ENCODE data around the gene PRR20E. TPM values are rescaled to one million over a fixed set of nuclear protein-coding genes. Genes with fewer than 3 reads are reported as not detected.
"Not testable (repeated sequence)": the region's sequence is repeated elsewhere in the genome, so short reads cannot be mapped to it uniquely, and the experiment has no call there.

The PRR20E gene
- total RNA-seq (2011; cell fraction: chromatin; rRNA removed; ENCODE audit: low replicate concordance) = not detected in 2 replicates
- not detected in 2 replicates for total RNA-seq (2011; cell fraction: nucleolus; rRNA removed)
- total RNA-seq (2011; cell fraction: nucleoplasm; rRNA removed) = not detected in 2 replicates
- total RNA-seq (2014; rRNA removed) (not detected in 2 replicates), total RNA-seq (2014; rRNA removed; fragmentation: Illumina TruSeq; extraction: Trizol) (not detected in 2 replicates), total RNA-seq (2015; rRNA removed; fragmentation: Illumina TruSeq; extraction: Trizol) (not detected in 2 replicates), total RNA-seq (2021) (not detected in 2 replicates), polyA plus RNA-seq (2011; rRNA removed) (not detected in 2 replicates), polyA plus RNA-seq (2014; fragmentation: Illumina TruSeq; extraction: Trizol) (not detected in 2 replicates), polyA plus RNA-seq (2014; fragmentation: Nextera tagmentation; extraction: Ambion mirVana) (not detected), polyA plus RNA-seq (2014; rRNA removed) (not detected in 2 replicates), polyA minus RNA-seq (2011; rRNA and poly(A)+ RNA removed) (not detected in 2 replicates), Bru-seq, nascent RNA (not detected), BruChase-seq, experiment 1, labeled RNA remaining after a 2-hour chase (not detected), BruChase-seq, experiment 2, labeled RNA remaining after a 6-hour chase (not detected)
- polyA plus RNA-seq (2011; cell fraction: cytosol; rRNA removed) = not detected in 2 replicates
- not detected in 2 replicates for polyA plus RNA-seq (2011; cell fraction: nucleus; rRNA removed)
- not detected in 2 replicates for polyA plus RNA-seq (2012)
- polyA minus RNA-seq (2011; cell fraction: cytosol; rRNA and poly(A)+ RNA removed) = not detected in 2 replicates
- not detected in 2 replicates for polyA minus RNA-seq (2011; cell fraction: nucleus; rRNA and poly(A)+ RNA removed)
- long read RNA-seq, experiment 1 = 0 reads
- long read RNA-seq, experiment 2 = 0 reads
- long read RNA-seq, experiment 3 = 0 reads

DNA sequence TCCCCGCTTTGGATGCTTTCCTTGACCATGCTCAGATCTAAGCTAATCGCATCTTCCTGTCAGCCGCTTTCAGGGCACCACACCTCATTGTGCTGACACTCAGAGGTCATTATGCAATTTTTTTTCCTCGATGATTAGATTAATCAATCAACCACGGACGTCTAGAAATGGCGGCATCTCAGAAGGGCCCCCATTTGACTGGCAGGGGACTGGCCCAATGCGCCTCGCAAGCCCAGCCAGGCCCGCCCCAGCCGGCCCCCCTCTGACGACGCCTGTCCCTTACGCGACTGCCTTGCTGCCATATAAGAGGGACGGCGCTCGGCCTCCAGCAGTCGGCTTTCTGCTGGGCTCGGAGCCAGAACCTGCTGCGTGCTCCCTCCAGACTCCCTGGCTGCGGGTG, at the start of gene PRR20E:
Gene PRR20E, plus strand, starts transcription at position 301 of the 400 bp plus-strand sequence. CDS start 387 bp downstream, outside the sequence.
- POLR2A ChIA-PET; BruUV-seq (replicated peaks); ATAC-seq; H4K20me1 ChIP-seq (replicated peaks; ENCODE audit: control insufficient read depth, insufficient read depth, low read length); H3K79me2 ChIP-seq (ENCODE audit: control insufficient read depth, insufficient read depth, low read length); H2AFZ ChIP-seq (ENCODE audit: low read depth, low read length); in situ Hi-C loops (cut with MboI); intact Hi-C loops (cut with micrococcal nuclease); H3K9me1 ChIP-seq (ENCODE audit: control insufficient read depth, insufficient read depth, low read length); H3K27ac ChIP-seq (ENCODE audit: extremely low read depth, low read depth, low read length); H3K36me3 ChIP-seq (ENCODE audit: control insufficient read depth, insufficient read depth, low read length); H3K9me3 ChIP-seq (replicated peaks; ENCODE audit: control insufficient read depth, insufficient read depth, low read depth, low read length); DNase-seq (ENCODE audit: extremely low read depth in 1 of 4, low spot score in 3 of 4); H3K4me3 ChIP-seq; H3K9ac ChIP-seq (ENCODE audit: insufficient read depth in 1 of 2, low read depth in 2 of 2, low read length in 2 of 2); FAIRE-seq; CTCF ChIA-PET (ENCODE audit: low intra/inter-chr PET ratio); H3K27me3 ChIP-seq (ENCODE audit: control insufficient read depth in 2 of 2, insufficient read depth in 2 of 2, low read length in 2 of 2); H3K4me2 ChIP-seq (ENCODE audit: insufficient read depth, low read length); H3K4me1 ChIP-seq (replicated peaks in 1 of 2; ENCODE audit: control insufficient read depth in 2 of 2, insufficient read depth in 2 of 2, low read length in 2 of 2): not testable (repeated sequence)
- WGBS (ENCODE audit: insufficient coverage, low coverage, missing lambda C conversion rate) = no CpG with 5 or more reads among the region's 22 CpGs

GRCh38 chr13:57123681-57124080, 43.3 kb upstream of the PRR20E start:
- no peak overlapping the region for H2AFZ ChIP-seq (ENCODE audit: low read depth, low read length)
- H4K20me1 ChIP-seq (replicated peaks; ENCODE audit: control insufficient read depth, insufficient read depth, low read length) = no peaks in the 10 kb centered on the region
- CTCF ChIA-PET (ENCODE audit: low intra/inter-chr PET ratio) = no interaction called here
- FAIRE-seq (no peak), DNase-seq (ENCODE audit: extremely low read depth in 1 of 4, low spot score in 3 of 4) (no peak), ATAC-seq (no peak)
- in situ Hi-C loops (cut with MboI) (no loop called here), intact Hi-C loops (cut with micrococcal nuclease) (no loop called here)
- no peak overlapping the region for H3K9ac ChIP-seq (ENCODE audit: insufficient read depth in 1 of 2, low read depth in 2 of 2, low read length in 2 of 2)
- no TSS peak for BruUV-seq (replicated peaks)
- H3K4me2 ChIP-seq (ENCODE audit: insufficient read depth, low read length) = no peak overlapping the region
- H3K9me3 ChIP-seq (replicated peaks; ENCODE audit: control insufficient read depth, insufficient read depth, low read depth, low read length) = no peaks in the 10 kb centered on the region
- H3K27ac ChIP-seq (ENCODE audit: extremely low read depth, low read depth, low read length) = no peak overlapping the region
- WGBS (ENCODE audit: insufficient coverage, low coverage, missing lambda C conversion rate) = 0% methylated on average over 1 of the region's 1 CpG
- POLR2A ChIA-PET = no interaction called here
- H3K27me3 ChIP-seq (ENCODE audit: control insufficient read depth in 2 of 2, insufficient read depth in 2 of 2, low read length in 2 of 2) = no peaks in the 10 kb centered on the region
- H3K4me3 ChIP-seq = no peak overlapping the region
- no peaks in the 10 kb centered on the region for H3K9me1 ChIP-seq (ENCODE audit: control insufficient read depth, insufficient read depth, low read length)
- no peak for TF ChIP-seq TEAD1 (CRISPR knock-in tag; IDR thresholded peaks at IDR 0.05)
- no peak for TF ChIP-seq GTF2E2 (tag; IDR thresholded peaks at IDR 0.05)
- no peak for TF ChIP-seq TOE1 (IDR thresholded peaks at IDR 0.05; ENCODE audit: borderline replicate concordance)
- TF ChIP-seq TOE1 (CRISPR knock-in tag; IDR thresholded peaks at IDR 0.05; ENCODE audit: borderline replicate concordance, low read depth) = no peak
- no peak for TF ChIP-seq ZNF134 (CRISPR knock-in tag; conservative IDR thresholded peaks at IDR 0.05)
- TF ChIP-seq, protein P1, sequence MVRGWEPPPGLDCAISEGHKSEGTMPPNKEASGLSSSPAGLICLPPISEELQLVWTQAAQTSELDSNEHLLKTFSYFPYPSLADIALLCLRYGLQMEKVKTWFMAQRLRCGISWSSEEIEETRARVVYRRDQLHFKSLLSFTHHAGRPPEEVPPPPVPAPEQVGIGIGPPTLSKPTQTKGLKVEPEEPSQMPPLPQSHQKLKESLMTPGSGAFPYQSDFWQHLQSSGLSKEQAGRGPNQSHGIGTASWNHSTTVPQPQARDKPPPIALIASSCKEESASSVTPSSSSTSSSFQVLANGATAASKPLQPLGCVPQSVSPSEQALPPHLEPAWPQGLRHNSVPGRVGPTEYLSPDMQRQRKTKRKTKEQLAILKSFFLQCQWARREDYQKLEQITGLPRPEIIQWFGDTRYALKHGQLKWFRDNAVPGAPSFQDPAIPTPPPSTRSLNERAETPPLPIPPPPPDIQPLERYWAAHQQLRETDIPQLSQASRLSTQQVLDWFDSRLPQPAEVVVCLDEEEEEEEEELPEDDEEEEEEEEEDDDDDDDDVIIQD (CRISPR knock-in tag; IDR thresholded peaks at IDR 0.05) = no peak
- no peak for TF ChIP-seq BHLHE40 (IDR thresholded peaks at IDR 0.05; ENCODE audit: low read length)
- no peak for TF ChIP-seq CREM (IDR thresholded peaks at IDR 0.05; ENCODE audit: low read depth)
- no peak for TF ChIP-seq MCM3 (IDR thresholded peaks at IDR 0.05)
- H3K79me2 ChIP-seq (ENCODE audit: control insufficient read depth, insufficient read depth, low read length) = no peaks in the 10 kb centered on the region
- no peaks in the 10 kb centered on the region for H3K4me1 ChIP-seq (replicated peaks in 1 of 2; ENCODE audit: control insufficient read depth in 2 of 2, insufficient read depth in 2 of 2, low read length in 2 of 2)
- no peaks in the 10 kb centered on the region for H3K36me3 ChIP-seq (ENCODE audit: control insufficient read depth, insufficient read depth, low read length)

All from K562 (cell line).